Tibial artery (tissue), 4 donors: ENCODE results near the gene TTC3.

Source experiments
- DNase-seq, 2 donors: peaks; one replicate each; pipeline ENCODE4 v3.0.0-alpha.2; 2019
- H3K27ac ChIP-seq, 2 donors: fragments of 200-600 bp; sonication (generic) in 1 of 2; 1 replicate in 1 of 2; 2 replicates in 1 of 2; pipeline ENCODE4 v1.5.1; 2018 to 2019; ENCODE audit warnings: mild to moderate bottlenecking in 1 of 2
- H3K27me3 ChIP-seq, 2 donors: fragments of 200-600 bp; sonication (generic) in 1 of 2; one replicate each; pipeline versions ENCODE4 v1.5.1 to v1.6.0; 2016 to 2019
- H3K36me3 ChIP-seq, 3 donors: fragments of 200-600 bp; sonication (generic) in 2 of 3; one replicate each; pipeline ENCODE4 v1.5.1; 2016 to 2019; ENCODE audit warnings: mild to moderate bottlenecking in 2 of 3
- H3K4me1 ChIP-seq, 4 donors: fragments of 200-600 bp; sonication (generic) in 2 of 4; 1 replicate in 3 of 4; 2 replicates in 1 of 4; pipeline ENCODE4 v1.5.1; 2016 to 2019
- H3K4me3 ChIP-seq, 2 donors: fragments of 200-600 bp; sonication (generic) in 1 of 2; 1 replicate in 1 of 2; 2 replicates in 1 of 2; pipeline ENCODE4 v1.5.1; 2018 to 2019; ENCODE audit warnings: mild to moderate bottlenecking in 2 of 2
- H3K9me3 ChIP-seq, 3 donors: fragments of 200-600 bp; sonication (generic) in 1 of 3; one replicate each; pipeline ENCODE4 v1.5.1; 2016 to 2019
- CTCF ChIP-seq, 2 experiments: fragments of 200-600 bp in 1 of 2; fragments of 450-650 bp in 1 of 2; IDR thresholded peaks; one replicate each; pipeline ENCODE4 v1.5.1; 2017 to 2019; ENCODE audit warnings: antibody characterized with exemption in 2 of 2, mild to moderate bottlenecking in 1 of 2, moderate library complexity in 1 of 2
- intact Hi-C: fragments of 100-400 bp; cut with DNase I; formaldehyde crosslinking; loops from one replicate; pipeline ENCODE4 v1.15.0; 2023; ENCODE audit warnings: low total_unique reads

TTC3 gene

GRCh38 chr21:37193006-37193405 is 120.0 kb downstream of the TTC3 start:
- H3K4me3 ChIP-seq, result no peak overlapping the region
- H3K4me1 ChIP-seq, result no peaks in the 10 kb centered on the region
- H3K36me3 ChIP-seq, result peaks cover 39 to 87% (median 67%) of the 10 kb centered on the region in 3 donors
- no peak for DNase-seq
- no peaks in the 10 kb centered on the region for H3K27me3 ChIP-seq
- no peak for TF ChIP-seq CTCF (IDR thresholded peaks at IDR 0.05)
- H3K27ac ChIP-seq, result no peak overlapping the region
- intact Hi-C loops, result no loop called here
- no peaks in the 10 kb centered on the region for H3K9me3 ChIP-seq

GRCh38 chr21:37193676-37194075 is 120.6 kb downstream of the TTC3 start:
- intact Hi-C loops, result no loop called here
- Histone ChIP-seq H3K4me3 (no peak overlapping the region), H3K4me1 (no peaks in the 10 kb centered on the region), H3K27ac (no peak overlapping the region), H3K27me3 (no peaks in the 10 kb centered on the region), H3K9me3 (no peaks in the 10 kb centered on the region), H3K36me3 (peaks cover 45 to 87% (median 65%) of the 10 kb centered on the region in 3 donors)
- TF ChIP-seq CTCF (IDR thresholded peaks at IDR 0.05), result no peak
- no peak for DNase-seq

- no peak for DNase-seq
- Histone ChIP-seq H3K27ac (no peak overlapping the region), H3K4me3 (no peak overlapping the region), H3K9me3 (no peaks in the 10 kb centered on the region), H3K36me3 (peaks cover 43 to 87% (median 65%) of the 10 kb centered on the region in 3 donors), H3K27me3 (no peaks in the 10 kb centered on the region), H3K4me1 (no peaks in the 10 kb centered on the region)
- TF ChIP-seq CTCF (IDR thresholded peaks at IDR 0.05), result no peak
- intact Hi-C loops, result no loop called here
Measured at GRCh38 chr21:37195059-37195458, 122.0 kb downstream of the TTC3 start.

- intact Hi-C loops, result no loop called here
- H3K4me3 ChIP-seq, result no peak overlapping the region
- H3K36me3 ChIP-seq, result peaks cover 44 to 87% (median 70%) of the 10 kb centered on the region in 3 donors
- no peaks in the 10 kb centered on the region for H3K27me3 ChIP-seq
- DNase-seq, result no peak
- H3K27ac ChIP-seq, result no peak overlapping the region
- H3K9me3 ChIP-seq, result no peaks in the 10 kb centered on the region
- no peaks in the 10 kb centered on the region for H3K4me1 ChIP-seq
- no peak for TF ChIP-seq CTCF (IDR thresholded peaks at IDR 0.05)
Measured at GRCh38 chr21:37195610-37196009, 122.6 kb downstream of the TTC3 start.

- Histone ChIP-seq H3K9me3 (no peaks in the 10 kb centered on the region), H3K4me3 (no peak overlapping the region), H3K27ac (no peak overlapping the region), H3K4me1 (no peaks in the 10 kb centered on the region), H3K27me3 (no peaks in the 10 kb centered on the region), H3K36me3 (peaks cover 40 to 88% (median 77%) of the 10 kb centered on the region in 3 donors)
- intact Hi-C loops, result no loop called here
- DNase-seq, result no peak
- no peak for TF ChIP-seq CTCF (IDR thresholded peaks at IDR 0.05)
Measured at GRCh38 chr21:37196847-37197246, 123.8 kb downstream of the TTC3 start.

- H3K36me3 ChIP-seq, result peaks cover 44 to 88% (median 76%) of the 10 kb centered on the region in 3 donors
- H3K4me1 ChIP-seq, result no peaks in the 10 kb centered on the region
- DNase-seq, result no peak
- H3K4me3 ChIP-seq, result no peak overlapping the region
- no peaks in the 10 kb centered on the region for H3K27me3 ChIP-seq
- intact Hi-C loops, result no loop called here
- TF ChIP-seq CTCF (IDR thresholded peaks at IDR 0.05), result no peak
- no peaks in the 10 kb centered on the region for H3K9me3 ChIP-seq
- H3K27ac ChIP-seq, result no peak overlapping the region
Measured at GRCh38 chr21:37197746-37198145, 124.7 kb downstream of the TTC3 start.
